GM19193 (cell line): ENCODE data around the gene IL1RAPL1.

ENCODE experiments used
- POLR2A ChIP-seq: IDR thresholded peaks from 4 replicates; pipeline ENCODE4 v1.6.1; 2011; ENCODE audit not compliant: insufficient read depth, insufficient read length; ENCODE audit errors: extremely low read depth

Gene IL1RAPL1

DNA sequence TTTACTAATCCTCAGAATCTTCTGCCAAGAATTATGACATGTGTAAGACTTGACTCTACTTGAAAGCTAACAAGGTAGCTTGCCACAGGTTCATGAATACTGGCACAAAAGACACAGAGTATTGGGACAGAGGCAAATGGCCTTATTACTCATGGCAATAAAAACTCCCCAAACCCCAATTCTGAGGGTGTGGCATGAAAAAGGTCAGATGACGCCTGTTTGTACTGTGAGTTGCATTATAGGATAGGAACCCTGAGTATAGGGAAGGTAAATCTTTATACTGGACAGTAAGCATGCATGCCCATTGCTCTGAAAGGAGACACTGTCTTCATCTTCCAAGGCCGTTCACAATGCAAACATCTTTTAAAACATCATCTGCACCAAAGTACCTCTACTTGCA is 600.0 kb downstream of the IL1RAPL1 start:
- no peak for TF ChIP-seq POLR2A

GRCh38 chrX:29196501-29196900 is 609.3 kb downstream of the IL1RAPL1 start:
- TF ChIP-seq POLR2A = no peak

- no peak for TF ChIP-seq POLR2A
Measured at GRCh38 chrX:29215251-29215650, 628.0 kb downstream of the IL1RAPL1 start.

- no peak for TF ChIP-seq POLR2A
Measured at GRCh38 chrX:29225670-29226069, 638.4 kb downstream of the IL1RAPL1 start.

DNA sequence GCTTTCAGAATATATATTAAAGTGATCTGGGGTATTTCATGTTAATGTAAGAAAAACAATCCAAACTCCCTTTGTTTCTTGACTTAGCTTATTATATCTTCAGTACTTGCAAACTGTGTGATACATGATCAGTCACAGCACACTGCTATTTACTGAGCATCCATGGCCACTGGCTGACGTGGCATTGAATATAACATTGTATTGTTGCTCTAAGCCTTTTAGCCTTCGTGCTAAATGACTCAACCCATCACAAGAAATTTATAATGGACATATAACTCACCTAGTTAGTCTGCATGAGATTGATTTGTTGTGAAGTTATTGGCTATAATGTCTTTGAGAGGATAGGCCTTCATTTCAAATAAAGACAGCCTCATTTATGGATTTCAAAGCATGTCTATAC is 642.6 kb downstream of the IL1RAPL1 start:
- no peak for TF ChIP-seq POLR2A

DNA sequence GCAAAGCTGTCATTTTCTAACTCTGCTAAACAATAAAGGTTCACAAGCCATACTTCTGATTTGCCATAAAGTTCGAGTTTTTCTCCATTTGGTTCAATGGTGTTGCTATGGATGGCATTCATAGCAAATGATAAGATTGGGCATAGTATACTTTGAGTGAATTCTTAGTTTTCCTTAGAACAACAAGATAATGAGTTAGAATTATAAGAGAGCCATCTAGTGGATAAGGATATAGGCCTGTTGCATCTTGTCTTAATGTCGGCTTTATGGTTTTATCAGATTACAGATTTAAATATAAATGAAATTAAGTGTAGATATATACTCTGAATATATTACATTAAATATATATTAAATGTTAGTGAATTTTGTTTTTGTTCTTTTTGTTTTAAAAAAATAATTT is 644.6 kb downstream of the IL1RAPL1 start:
- no peak for TF ChIP-seq POLR2A

DNA sequence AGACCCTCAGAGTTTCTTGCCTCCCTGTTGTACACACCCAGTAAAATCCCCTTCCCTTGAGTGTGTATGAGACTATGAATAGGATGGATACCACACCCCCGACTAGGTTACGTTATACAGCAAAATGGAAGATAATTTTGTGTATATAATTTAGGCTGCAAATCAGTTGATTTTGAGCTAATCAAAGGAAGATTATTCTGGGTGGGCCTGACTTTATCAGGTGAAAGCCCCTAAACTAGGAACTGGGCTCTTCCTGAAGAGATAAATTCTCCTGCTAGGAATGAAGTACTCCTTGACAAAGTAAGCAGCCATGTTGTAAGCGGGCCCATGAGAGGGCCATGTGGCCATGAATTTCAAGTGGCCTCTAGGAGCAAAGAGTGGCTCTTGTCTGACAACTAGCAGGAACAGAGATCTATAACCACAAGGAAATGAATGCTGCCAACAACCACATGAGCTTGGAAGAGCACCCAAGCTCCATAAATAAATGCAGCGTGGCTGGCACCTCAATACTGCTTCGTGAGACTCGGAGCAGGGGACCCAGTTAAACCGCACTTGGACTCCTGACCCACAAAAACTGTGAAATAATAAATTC is 646.4 kb downstream of the IL1RAPL1 start:
- no peak for TF ChIP-seq POLR2A

DNA sequence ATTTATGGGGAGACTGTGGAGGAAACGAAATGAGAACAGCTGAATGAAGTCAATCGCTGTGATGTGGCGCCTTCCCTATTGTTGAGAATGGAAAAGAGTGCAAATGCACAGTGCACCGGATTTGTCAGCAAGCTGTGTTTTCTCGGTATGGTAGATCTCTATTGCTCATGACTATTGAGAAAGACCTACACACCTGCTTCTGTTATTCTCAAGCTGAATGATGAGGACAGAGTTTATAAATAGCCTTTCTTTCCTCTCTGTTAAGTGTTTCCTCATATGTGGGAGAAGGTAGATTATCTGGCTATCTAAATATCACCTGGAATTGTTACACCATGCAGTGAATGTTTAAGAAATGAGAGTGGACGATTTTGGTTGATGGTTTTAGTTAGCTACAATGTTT is 650.7 kb downstream of the IL1RAPL1 start:
- no peak for TF ChIP-seq POLR2A

DNA sequence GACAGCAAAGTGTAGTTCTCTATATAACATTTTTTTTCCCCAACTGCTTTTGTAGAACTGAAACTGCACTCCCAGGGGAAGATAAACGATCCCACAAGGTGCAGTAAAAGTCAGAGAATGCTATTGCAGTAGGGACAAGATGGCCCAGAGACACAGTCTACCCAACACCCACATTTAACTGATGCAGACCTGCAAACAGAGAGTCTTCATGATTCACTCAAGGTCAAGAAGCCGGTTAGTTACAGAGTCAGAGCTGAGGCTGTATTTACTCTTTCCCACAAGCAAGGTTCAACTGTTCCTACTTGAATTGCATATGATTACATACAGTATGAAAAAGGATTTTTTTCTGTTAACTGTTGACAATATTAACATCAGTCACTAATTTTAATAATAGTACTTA is 654.6 kb downstream of the IL1RAPL1 start:
- TF ChIP-seq POLR2A = no peak

DNA sequence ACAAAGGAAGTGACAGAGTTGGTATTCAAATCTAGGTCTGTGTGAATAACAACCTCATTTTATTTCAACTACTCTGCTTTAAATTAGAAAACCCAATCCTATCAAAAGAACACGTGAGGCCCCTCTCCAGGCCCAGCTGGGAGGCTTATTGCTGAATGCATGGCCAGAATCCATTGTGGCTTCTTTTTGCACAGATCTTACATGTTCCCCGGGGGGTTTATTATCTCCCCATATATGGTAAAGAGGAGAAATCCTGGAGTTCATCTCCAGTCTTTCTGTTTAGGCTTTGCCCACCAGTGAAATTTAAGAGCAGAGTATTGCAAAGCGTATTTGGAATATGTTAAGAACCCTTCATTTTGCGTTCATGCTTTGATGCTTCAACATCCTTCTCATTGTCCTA is 655.6 kb downstream of the IL1RAPL1 start:
- no peak for TF ChIP-seq POLR2A

GRCh38 chrX:29243942-29244341 is 656.7 kb downstream of the IL1RAPL1 start:
- TF ChIP-seq POLR2A = no peak

- TF ChIP-seq POLR2A = no peak
Measured at GRCh38 chrX:29254515-29254914, 667.3 kb downstream of the IL1RAPL1 start.

GRCh38 chrX:29257521-29257920 is 670.3 kb downstream of the IL1RAPL1 start:
- no peak for TF ChIP-seq POLR2A

DNA sequence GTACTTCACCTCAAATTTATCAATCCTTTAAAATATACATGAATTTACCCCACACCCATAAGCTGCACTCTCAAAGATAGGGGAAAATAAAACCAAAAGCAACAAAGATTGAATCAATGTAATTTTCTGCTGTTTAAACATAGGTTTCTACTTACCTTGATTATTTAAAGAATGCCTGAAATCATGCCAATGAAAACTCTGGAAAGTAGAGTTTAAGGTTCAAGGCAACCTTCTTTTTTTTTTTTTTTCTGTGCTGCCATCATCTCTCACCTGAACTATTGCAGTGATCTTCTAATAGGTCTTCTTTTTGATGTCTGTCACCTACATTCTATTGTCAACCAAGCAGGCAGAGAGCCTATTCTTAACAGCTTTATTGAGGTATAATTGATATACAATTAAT is 682.1 kb downstream of the IL1RAPL1 start:
- no peak for TF ChIP-seq POLR2A

DNA sequence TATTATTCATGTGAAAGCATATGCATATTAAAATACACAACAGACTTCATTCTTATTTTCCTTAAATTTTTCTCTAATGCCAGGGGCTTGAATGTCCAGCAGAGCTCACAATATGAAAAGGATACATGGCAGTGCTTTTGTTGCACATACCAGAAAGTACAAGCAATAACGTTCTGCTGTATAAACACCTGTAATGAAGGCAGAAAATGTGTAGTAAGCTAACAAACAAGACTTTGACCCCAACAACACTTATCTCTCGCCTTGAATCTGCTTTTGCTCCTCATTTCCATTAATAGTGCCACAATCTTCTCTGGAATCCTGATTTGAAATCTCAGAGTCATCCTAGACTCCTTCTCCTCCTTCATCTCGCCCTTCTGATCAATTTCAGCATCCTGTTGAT is 687.3 kb downstream of the IL1RAPL1 start:
- no peak for TF ChIP-seq POLR2A

DNA sequence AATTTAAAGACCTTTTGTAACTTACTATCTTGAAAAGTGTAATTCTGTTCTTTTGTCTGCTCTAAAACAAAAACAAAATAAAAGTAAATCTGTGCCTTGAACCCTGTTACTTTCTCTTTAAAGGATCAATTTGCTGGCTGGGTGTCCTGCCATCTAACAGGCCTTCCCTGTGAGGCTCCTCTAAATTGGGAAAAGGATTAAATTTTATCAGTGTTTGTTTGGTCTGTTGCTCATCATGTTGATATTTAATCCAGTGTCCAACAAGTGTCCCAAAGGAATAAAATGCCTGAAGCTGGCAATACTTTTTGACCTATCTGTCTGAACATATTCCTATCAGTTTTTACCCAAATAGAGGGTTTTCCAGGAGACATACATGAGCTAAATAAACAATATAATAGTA is 688.7 kb downstream of the IL1RAPL1 start:
- TF ChIP-seq POLR2A = no peak

- TF ChIP-seq POLR2A = no peak
Measured at GRCh38 chrX:29281078-29281742, 694.0 kb downstream of the IL1RAPL1 start.
